H9 (cell line): ENCODE measurements around the gene MTERF4. TPM values are rescaled to one million over a fixed set of nuclear protein-coding genes. Genes with fewer than 3 reads are reported as not detected.

Experiments
- DNase-seq: peaks from one replicate; pipeline ENCODE4 v3.0.0-alpha.2; 2017
- H2AFZ ChIP-seq: one replicate; pipeline ENCODE4 v1.6.1; 2013; ENCODE audit warnings: mild to moderate bottlenecking, low read length, control low read depth, moderate library complexity
- H2AK5ac ChIP-seq: 2 replicates; pipeline ENCODE4 v1.6.1; 2013; ENCODE audit warnings: low read length, control low read depth, mixed read lengths; ENCODE audit not compliant: insufficient read length
- H2BK120ac ChIP-seq: one replicate; pipeline ENCODE4 v1.6.1; 2013; ENCODE audit warnings: low read depth, mild to moderate bottlenecking, low read length, control low read depth, inconsistent platforms; ENCODE audit not compliant: poor library complexity, severe bottlenecking
- H2BK12ac ChIP-seq: 2 replicates; pipeline ENCODE4 v1.6.1; 2013; ENCODE audit warnings: low read length, control low read depth, mixed read lengths, low read depth; ENCODE audit not compliant: insufficient read length
- H2BK15ac ChIP-seq: 2 replicates; pipeline ENCODE4 v1.6.1; 2013; ENCODE audit warnings: low read depth, low read length, control low read depth
- H2BK20ac ChIP-seq: one replicate; pipeline ENCODE4 v1.6.1; 2013; ENCODE audit warnings: low read depth, mild to moderate bottlenecking, low read length, control low read depth, inconsistent platforms; ENCODE audit not compliant: poor library complexity, severe bottlenecking
- H2BK5ac ChIP-seq: 2 replicates; pipeline ENCODE4 v1.6.1; 2013; ENCODE audit warnings: low read length, control low read depth, mixed read lengths; ENCODE audit not compliant: insufficient read length
- H3K14ac ChIP-seq: 2 replicates; pipeline ENCODE4 v1.6.1; 2013; ENCODE audit warnings: low read length, control low read depth; ENCODE audit not compliant: insufficient read depth
- H3K18ac ChIP-seq: 2 replicates; pipeline ENCODE4 v1.6.1; 2013; ENCODE audit warnings: low read depth, mild to moderate bottlenecking, mixed read lengths, low read length, control low read depth; ENCODE audit not compliant: insufficient read length
- H3K23ac ChIP-seq: 2 replicates; pipeline ENCODE4 v1.6.1; 2013; ENCODE audit warnings: low read length, control low read depth, mixed read lengths, low read depth; ENCODE audit not compliant: insufficient read length
- H3K23me2 ChIP-seq: 2 replicates; pipeline ENCODE4 v1.6.1; 2013; ENCODE audit warnings: low read depth, mild to moderate bottlenecking, mixed read lengths, low read length, control low read depth; ENCODE audit not compliant: insufficient read length, poor library complexity, severe bottlenecking
- H3K27ac ChIP-seq: 2 replicates; pipeline ENCODE4 v1.5.1; 2013; ENCODE audit warnings: low read length, control low read depth, mixed read lengths, low read depth; ENCODE audit not compliant: insufficient read length
- H3K27me3 ChIP-seq: 2 replicates; pipeline ENCODE4 v1.6.1; 2013; ENCODE audit warnings: low read length, control low read depth, inconsistent platforms; ENCODE audit not compliant: insufficient read depth
- H3K4ac ChIP-seq: 2 replicates; pipeline ENCODE4 v1.6.1; 2013; ENCODE audit warnings: low read depth, mild to moderate bottlenecking, control low read depth, inconsistent platforms, low read length, moderate library complexity
- H3K4me1 ChIP-seq: 2 replicates; pipeline ENCODE4 v1.6.1; 2013; ENCODE audit warnings: low read length, control low read depth, inconsistent platforms; ENCODE audit not compliant: insufficient read depth
- H3K4me2 ChIP-seq: 2 replicates; pipeline ENCODE4 v1.6.1; 2013; ENCODE audit warnings: low read length, control low read depth, mixed read lengths; ENCODE audit not compliant: insufficient read length, insufficient read depth
- H3K56ac ChIP-seq: 2 replicates; pipeline ENCODE4 v1.6.1; 2013; ENCODE audit warnings: low read depth, mild to moderate bottlenecking, mixed read lengths, low read length, control low read depth; ENCODE audit not compliant: insufficient read length
- H3K79me1 ChIP-seq: 2 replicates; pipeline ENCODE4 v1.6.1; 2013; ENCODE audit warnings: low read depth, mild to moderate bottlenecking, moderate library complexity, low read length, control low read depth, inconsistent platforms; ENCODE audit not compliant: insufficient read depth, poor library complexity, severe bottlenecking
- H3K79me2 ChIP-seq: 2 replicates; pipeline ENCODE4 v1.6.1; 2013; ENCODE audit warnings: low read length, control low read depth, inconsistent platforms; ENCODE audit not compliant: insufficient read depth
- H3K9ac ChIP-seq: 2 replicates; pipeline ENCODE4 v1.6.1; 2013; ENCODE audit warnings: low read length, control low read depth, mixed read lengths; ENCODE audit not compliant: insufficient read length; ENCODE audit errors: extremely low read depth
- H3K9me3 ChIP-seq: one replicate; pipeline ENCODE4 v1.6.1; 2013; ENCODE audit warnings: low read depth, low read length, inconsistent platforms; ENCODE audit not compliant: control insufficient read depth
- H3T11ph ChIP-seq: one replicate; pipeline ENCODE4 v1.6.1; 2013; ENCODE audit warnings: mild to moderate bottlenecking, low read length, control low read depth, inconsistent platforms
- H4K20me1 ChIP-seq: one replicate; pipeline ENCODE4 v1.6.1; 2013; ENCODE audit not compliant: control insufficient read depth, insufficient read length, insufficient read depth
- H4K5ac ChIP-seq: 2 replicates; pipeline ENCODE4 v1.6.1; 2013; ENCODE audit warnings: low read depth, mild to moderate bottlenecking, mixed read lengths, low read length, control low read depth; ENCODE audit not compliant: insufficient read length
- H4K8ac ChIP-seq: replicated peaks from 2 replicates; pipeline ENCODE4 v1.6.1; 2013; ENCODE audit warnings: low read length, control low read depth, mixed read lengths, low read depth; ENCODE audit not compliant: insufficient read length
- H4K91ac ChIP-seq: 2 replicates; pipeline ENCODE4 v1.6.1; 2013; ENCODE audit warnings: low read depth, mild to moderate bottlenecking, moderate library complexity, mixed read lengths, low read length, control low read depth; ENCODE audit not compliant: insufficient read length
- H3K27ac Mint-ChIP-seq, 3 experiments: 2 replicates in 2 of 3; 3 replicates in 1 of 3; pipeline ENCODE4 v1.8.0; 2020 to 2021; ENCODE audit warnings: mixed read lengths in 3 of 3, mild to moderate bottlenecking in 1 of 3, moderate library complexity in 1 of 3
- H3K27me3 Mint-ChIP-seq: 2 replicates; pipeline ENCODE4 v1.8.0; 2021; ENCODE audit warnings: low read depth, mild to moderate bottlenecking, moderate library complexity, mixed read lengths
- H3K36me3 Mint-ChIP-seq, 3 experiments: 2 replicates in 2 of 3; 3 replicates in 1 of 3; pipeline ENCODE4 v1.8.0; 2020 to 2021; ENCODE audit warnings: low read depth in 3 of 3, mixed read lengths in 3 of 3; ENCODE audit not compliant: insufficient read depth in 1 of 3
- H3K4me1 Mint-ChIP-seq, 2 experiments: 2 replicates each; pipeline ENCODE4 v1.8.0; 2020; ENCODE audit warnings: mixed read lengths in 2 of 2
- H3K4me3 Mint-ChIP-seq, 2 experiments: 2 replicates in 1 of 2; 3 replicates in 1 of 2; pipeline ENCODE4 v1.8.0; 2020 to 2021; ENCODE audit warnings: mild to moderate bottlenecking in 2 of 2, mixed read lengths in 2 of 2, moderate library complexity in 1 of 2
- H3K9me3 Mint-ChIP-seq, 2 experiments: 2 replicates in 1 of 2; 3 replicates in 1 of 2; pipeline ENCODE4 v1.8.0; 2020; ENCODE audit warnings: mild to moderate bottlenecking in 2 of 2, mixed read lengths in 2 of 2, moderate library complexity in 1 of 2
- WGBS: extraction: QIAGEN DNeasy Blood & Tissue Kit; methylation state at CpG from one replicate; pipeline ENCODE4 v1.1.7; 2013; ENCODE audit warnings: missing lambda C conversion rate, low lambda C conversion rate, mixed read lengths; ENCODE audit not compliant: insufficient read length; ENCODE audit errors: extremely low coverage; 5-methylcytosine and 5-hydroxymethylcytosine counted together
- total RNA-seq: library from RNA; stranded (reverse); gene quantifications from 2 replicates; pipeline ENCODE4 v1.2.1, GENCODE V29; 2021
- TF ChIP-seq, protein P1 (sequence below): fragments of 200-600 bp; sonication (generic); conservative IDR thresholded peaks from 3 replicates; pipeline ENCODE4 v1.8.0; 2021; ENCODE audit warnings: antibody characterized with exemption, mild to moderate bottlenecking

The MTERF4 gene
- total RNA-seq, 1 experiment from 2014 or later, result 35.0 TPM

DNA sequence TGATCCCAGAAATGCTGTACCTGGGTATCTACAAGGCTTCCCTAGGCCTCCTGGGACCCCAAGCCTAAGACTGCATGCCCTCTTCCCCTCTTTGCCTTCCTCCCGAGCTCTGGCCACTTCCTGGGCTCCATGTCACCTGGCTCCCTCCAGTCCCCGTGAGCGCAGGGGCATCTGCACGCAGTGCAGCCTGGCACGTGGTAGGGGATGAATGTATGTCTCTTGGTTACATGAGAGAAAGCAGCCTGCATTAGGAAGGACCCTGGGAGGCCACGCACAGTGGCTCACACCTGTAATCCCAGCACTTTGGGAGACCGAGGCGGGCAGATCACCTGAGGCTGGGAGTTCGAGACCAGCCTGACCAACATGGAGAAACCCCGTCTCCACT is 31.3 kb upstream of the MTERF4 start:
- no peaks in the 10 kb centered on the region for H3K27me3 Mint-ChIP-seq
- H3K36me3 Mint-ChIP-seq, result peaks cover 25 to 61% (median 45%) of the 10 kb centered on the region in 3 experiments

More for the DNA sequence above, 31.3 kb upstream of the MTERF4 start:
- Histone ChIP-seq H4K91ac (no peak overlapping the region), H3T11ph (no peak overlapping the region), H2AFZ (no peak overlapping the region), H3K4me2 (no peak overlapping the region), H3K23me2 (no peaks in the 10 kb centered on the region), H3K27me3 (no peaks in the 10 kb centered on the region), H3K4ac (no peak overlapping the region), H2BK12ac (no peak overlapping the region), H2BK5ac (no peak overlapping the region), H3K79me2 (no peaks in the 10 kb centered on the region), H4K5ac (no peak overlapping the region), H4K20me1 (no peaks in the 10 kb centered on the region), H3K9ac (no peak overlapping the region), H2BK20ac (no peak overlapping the region), H3K9me3 (no peaks in the 10 kb centered on the region), H3K18ac (no peak overlapping the region), H3K23ac (no peak overlapping the region), H2BK15ac (no peak overlapping the region), H3K4me1 (no peaks in the 10 kb centered on the region), H3K79me1 (no peaks in the 10 kb centered on the region), H2BK120ac (no peak overlapping the region), H3K56ac (no peak overlapping the region), H3K27ac (no peak overlapping the region), H2AK5ac (no peak overlapping the region), H4K8ac (no peak overlapping the region), H3K14ac (no peak overlapping the region)
- TF ChIP-seq, protein P1, sequence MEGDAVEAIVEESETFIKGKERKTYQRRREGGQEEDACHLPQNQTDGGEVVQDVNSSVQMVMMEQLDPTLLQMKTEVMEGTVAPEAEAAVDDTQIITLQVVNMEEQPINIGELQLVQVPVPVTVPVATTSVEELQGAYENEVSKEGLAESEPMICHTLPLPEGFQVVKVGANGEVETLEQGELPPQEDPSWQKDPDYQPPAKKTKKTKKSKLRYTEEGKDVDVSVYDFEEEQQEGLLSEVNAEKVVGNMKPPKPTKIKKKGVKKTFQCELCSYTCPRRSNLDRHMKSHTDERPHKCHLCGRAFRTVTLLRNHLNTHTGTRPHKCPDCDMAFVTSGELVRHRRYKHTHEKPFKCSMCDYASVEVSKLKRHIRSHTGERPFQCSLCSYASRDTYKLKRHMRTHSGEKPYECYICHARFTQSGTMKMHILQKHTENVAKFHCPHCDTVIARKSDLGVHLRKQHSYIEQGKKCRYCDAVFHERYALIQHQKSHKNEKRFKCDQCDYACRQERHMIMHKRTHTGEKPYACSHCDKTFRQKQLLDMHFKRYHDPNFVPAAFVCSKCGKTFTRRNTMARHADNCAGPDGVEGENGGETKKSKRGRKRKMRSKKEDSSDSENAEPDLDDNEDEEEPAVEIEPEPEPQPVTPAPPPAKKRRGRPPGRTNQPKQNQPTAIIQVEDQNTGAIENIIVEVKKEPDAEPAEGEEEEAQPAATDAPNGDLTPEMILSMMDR, result no peak
- H3K4me3 Mint-ChIP-seq, result no peak overlapping the region
- no peaks in the 10 kb centered on the region for H3K4me1 Mint-ChIP-seq
- WGBS, result no CpG with 5 or more reads among the region's 10 CpGs
- no peak overlapping the region; a peak in 1 of 7 replicates for H3K27ac Mint-ChIP-seq
- no peak for DNase-seq
- H3K9me3 Mint-ChIP-seq, result no peaks in the 10 kb centered on the region
